Measurements from ENCODE around the gene CLEC9A.

DNA sequence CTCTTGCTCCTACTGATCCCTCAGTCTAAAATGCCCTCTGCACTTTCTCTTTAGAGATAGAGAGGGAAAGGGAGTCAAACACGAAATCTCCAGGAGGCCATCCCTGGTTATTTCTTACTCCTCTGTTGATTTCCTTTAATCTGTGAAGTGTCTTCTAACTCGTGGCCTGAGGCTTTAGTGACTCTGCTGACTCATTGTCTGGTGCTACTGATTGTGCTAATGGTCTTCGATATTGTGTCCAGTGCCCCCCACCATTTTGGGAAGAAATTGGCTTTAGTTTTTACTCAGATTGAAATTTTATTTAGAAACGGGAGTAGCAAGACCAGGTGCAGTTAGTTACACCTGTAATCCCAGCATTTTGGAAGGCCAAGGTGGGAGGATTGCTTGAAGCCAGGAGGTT, 839 bp downstream of the CLEC9A start:
- TF ChIP-seq CEBPB (IDR thresholded peaks at IDR 0.05) = no peak
- TF ChIP-seq FOXM1 (IDR thresholded peaks at IDR 0.05; ENCODE audit: borderline replicate concordance, low read depth) = no peak
- TF ChIP-seq YY1 (IDR thresholded peaks at IDR 0.05; ENCODE audit: low read depth) = no peak
- TF ChIP-seq, protein P1, sequence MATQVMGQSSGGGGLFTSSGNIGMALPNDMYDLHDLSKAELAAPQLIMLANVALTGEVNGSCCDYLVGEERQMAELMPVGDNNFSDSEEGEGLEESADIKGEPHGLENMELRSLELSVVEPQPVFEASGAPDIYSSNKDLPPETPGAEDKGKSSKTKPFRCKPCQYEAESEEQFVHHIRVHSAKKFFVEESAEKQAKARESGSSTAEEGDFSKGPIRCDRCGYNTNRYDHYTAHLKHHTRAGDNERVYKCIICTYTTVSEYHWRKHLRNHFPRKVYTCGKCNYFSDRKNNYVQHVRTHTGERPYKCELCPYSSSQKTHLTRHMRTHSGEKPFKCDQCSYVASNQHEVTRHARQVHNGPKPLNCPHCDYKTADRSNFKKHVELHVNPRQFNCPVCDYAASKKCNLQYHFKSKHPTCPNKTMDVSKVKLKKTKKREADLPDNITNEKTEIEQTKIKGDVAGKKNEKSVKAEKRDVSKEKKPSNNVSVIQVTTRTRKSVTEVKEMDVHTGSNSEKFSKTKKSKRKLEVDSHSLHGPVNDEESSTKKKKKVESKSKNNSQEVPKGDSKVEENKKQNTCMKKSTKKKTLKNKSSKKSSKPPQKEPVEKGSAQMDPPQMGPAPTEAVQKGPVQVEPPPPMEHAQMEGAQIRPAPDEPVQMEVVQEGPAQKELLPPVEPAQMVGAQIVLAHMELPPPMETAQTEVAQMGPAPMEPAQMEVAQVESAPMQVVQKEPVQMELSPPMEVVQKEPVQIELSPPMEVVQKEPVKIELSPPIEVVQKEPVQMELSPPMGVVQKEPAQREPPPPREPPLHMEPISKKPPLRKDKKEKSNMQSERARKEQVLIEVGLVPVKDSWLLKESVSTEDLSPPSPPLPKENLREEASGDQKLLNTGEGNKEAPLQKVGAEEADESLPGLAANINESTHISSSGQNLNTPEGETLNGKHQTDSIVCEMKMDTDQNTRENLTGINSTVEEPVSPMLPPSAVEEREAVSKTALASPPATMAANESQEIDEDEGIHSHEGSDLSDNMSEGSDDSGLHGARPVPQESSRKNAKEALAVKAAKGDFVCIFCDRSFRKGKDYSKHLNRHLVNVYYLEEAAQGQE (IDR thresholded peaks at IDR 0.05; ENCODE audit: low read depth) = no peak
- no peak for TF ChIP-seq EP300 (IDR thresholded peaks at IDR 0.05; ENCODE audit: borderline replicate concordance)

Measured in Ishikawa (cell line).